ENCODE measurements around the gene PAQR5.
"Not testable (repeated sequence)": the region's sequence is repeated elsewhere in the genome, so short reads cannot be mapped to it uniquely, and the experiment has no call there.

Gene PAQR5

GRCh38 chr15:69316291-69316690, 17.6 kb downstream of the PAQR5 start:
- no peak for DNase-seq (ENCODE audit: low read depth)

DNA sequence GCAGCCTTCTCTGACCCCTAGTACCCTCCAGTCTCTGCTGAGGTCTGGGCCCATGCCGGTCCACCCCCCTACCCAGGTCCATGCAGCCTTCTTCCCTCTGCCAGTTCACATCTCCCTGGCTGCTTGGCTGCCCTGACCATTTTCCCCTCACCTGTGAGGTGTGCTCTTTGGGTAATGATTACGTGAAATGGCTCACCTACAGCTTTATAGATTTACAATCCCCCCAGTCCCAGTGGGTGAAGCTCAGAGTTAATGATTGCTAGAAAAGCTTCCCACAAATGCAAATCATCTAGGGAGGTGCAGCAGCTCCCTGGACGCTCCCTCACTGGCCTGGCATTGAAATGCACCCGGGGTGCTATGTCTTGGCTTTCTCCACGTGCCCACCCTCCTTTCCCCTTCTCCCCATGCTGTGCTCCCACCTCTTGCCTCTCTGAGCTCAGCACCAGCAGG, 18.7 kb downstream of the PAQR5 start:
- DNase-seq (ENCODE audit: low read depth), result no peak

DNA sequence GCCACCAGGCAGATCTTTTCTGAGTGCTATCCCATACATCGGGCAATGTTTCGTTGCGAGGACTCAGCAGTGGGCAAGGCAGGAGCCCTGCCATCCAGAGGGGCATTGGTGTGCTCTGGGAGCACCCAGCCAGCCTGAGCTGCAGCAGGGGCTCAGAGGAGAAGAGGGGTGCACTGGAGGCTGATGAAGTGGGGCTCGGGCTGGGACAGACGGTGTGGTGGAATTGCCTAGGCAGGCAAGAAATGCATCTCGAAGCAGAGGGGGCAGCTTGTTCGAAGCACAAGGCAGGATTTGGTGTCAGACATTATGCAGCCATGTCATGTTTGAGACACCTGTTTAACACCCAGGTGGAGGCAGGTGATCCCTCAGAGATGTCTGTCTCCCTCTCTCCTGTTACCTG, 19.3 kb downstream of the PAQR5 start:
- DNase-seq (ENCODE audit: low read depth), result no peak

GRCh38 chr15:69319384-69320375, 21.0 kb downstream of the PAQR5 start:
- no peak for DNase-seq (ENCODE audit: low read depth)

GRCh38 chr15:69320977-69321554, 22.4 kb downstream of the PAQR5 start:
- no peak for DNase-seq (ENCODE audit: low read depth)

DNA sequence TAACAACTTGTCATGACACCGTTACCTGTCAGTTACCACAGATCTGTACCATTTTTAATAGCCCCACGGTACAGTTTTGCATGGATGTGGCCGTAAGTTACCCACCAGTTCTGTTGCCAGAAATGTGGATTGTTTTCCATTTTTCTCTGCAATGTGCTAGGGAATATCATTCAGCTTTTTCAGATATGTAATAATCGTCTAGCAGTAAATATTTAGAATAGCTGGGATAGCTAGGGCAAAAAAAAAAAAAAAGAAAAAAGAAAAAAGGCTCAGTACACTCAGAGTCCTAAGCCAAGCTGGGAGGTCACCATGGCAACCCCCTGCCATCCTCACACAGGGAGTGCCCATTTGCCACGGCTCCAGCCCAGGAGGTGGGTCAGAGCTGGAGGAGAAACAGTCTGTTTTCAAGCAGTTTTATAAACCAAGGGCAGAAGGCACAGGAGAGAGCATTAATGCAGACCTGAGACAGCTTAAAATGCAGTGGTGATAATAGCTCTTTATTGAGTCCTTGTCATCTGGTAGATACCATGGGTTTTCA, 25.2 kb downstream of the PAQR5 start:
- DNase-seq (ENCODE audit: low read depth), result no peak

DNA sequence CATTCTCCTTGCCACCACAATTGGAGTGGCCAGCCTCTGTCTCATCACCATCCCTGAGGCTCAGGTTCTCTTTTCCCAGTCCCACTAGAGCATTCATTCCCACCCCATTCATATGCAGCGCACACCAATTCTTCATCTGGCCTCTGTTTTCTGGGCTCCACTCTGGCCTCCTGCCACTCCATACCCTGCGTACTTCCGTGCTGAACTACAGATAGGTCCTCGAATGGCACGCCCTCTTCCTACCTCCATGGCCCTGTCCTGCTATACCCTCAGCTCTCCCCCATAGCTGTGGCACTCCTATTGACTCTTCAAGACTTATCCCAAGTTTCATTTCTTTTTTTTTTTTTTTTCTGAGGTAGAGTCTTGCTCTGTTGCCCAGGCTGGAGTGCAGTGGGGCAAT, 25.9 kb downstream of the PAQR5 start:
- DNase-seq (ENCODE audit: low read depth), result no peak

- no peak for DNase-seq (ENCODE audit: low read depth)
Observed at GRCh38 chr15:69325456-69325971, 26.8 kb downstream of the PAQR5 start.

GRCh38 chr15:69328080-69328479, 29.4 kb downstream of the PAQR5 start:
- DNase-seq (ENCODE audit: low read depth), result no peak

DNA sequence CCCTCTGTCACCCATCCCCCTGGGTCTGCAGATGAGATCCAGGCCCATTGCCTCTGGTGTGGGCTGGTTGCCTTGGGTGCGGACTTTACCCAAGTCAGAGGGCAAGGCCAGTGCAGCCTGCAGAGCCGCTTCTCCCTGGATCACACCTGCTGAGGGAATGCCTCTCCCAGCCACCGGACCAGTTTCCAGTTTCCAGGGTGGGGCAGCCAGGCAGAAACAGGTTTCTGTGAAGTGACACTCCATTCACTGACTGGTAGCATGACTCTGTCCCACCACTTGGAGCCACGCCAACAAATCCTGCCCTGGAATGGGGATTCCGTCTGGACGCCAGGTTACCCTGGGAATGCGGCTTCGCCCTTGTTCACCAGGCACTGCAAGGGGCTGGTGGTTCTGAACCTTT, 30.0 kb downstream of the PAQR5 start:
- no peak for DNase-seq (ENCODE audit: low read depth)

DNA sequence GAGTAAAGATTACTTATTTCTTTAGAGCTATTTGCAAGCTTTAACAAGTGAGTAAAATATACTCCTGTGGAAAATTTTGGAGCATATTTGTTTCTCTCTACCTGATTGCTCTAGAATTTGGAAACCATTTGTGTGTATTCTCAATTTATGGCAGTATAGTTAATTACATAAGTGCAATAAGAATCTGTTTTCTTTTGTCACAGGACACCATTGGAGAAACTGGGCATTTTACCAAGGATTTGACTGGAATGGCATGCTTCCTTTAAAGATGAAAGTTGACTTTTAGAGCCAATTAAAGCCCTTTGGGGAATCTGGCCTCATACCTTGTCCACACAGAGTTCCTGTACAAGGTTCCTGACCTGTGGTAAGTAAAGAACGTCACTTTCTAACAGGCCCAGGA, 38.4 kb downstream of the PAQR5 start:
- no peak for DNase-seq (ENCODE audit: low read depth)

- DNase-seq (ENCODE audit: low read depth), result no peak
Observed at GRCh38 chr15:69338535-69339213, 40.0 kb downstream of the PAQR5 start.

GRCh38 chr15:69339214-69339543, 40.5 kb downstream of the PAQR5 start:
- DNase-seq (ENCODE audit: low read depth), result not testable (repeated sequence)

DNA sequence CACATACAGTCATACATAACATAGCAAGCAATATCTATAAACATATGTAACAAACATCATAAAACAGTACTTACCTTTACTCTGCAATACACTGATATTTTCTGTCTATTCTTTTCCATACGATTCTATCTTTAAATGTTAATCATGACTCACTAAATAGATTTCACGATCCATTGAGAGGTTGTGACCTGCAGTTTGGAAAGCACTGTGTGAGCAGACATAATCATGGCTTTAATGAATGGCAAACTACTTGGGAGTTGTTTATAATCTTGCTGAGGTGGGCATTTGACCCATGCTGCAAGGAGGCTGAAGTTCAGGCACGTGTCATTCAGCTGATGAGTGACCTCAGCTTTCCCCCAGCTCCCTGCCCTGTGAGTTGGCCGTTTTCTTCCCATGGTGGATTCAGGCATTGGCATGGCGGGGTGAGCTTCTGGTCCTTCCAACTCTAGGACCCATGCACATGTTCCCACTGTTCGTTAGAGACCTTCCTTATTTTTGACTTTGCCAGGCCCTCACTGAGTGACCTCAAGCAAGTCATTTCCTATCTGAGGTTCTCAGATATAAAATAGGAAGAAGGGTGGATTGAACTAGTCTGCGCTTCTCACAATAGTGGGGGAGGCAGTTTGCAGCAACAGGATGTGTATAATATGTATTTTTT, 41.7 kb downstream of the PAQR5 start:
- no peak for DNase-seq (ENCODE audit: low read depth)

DNA sequence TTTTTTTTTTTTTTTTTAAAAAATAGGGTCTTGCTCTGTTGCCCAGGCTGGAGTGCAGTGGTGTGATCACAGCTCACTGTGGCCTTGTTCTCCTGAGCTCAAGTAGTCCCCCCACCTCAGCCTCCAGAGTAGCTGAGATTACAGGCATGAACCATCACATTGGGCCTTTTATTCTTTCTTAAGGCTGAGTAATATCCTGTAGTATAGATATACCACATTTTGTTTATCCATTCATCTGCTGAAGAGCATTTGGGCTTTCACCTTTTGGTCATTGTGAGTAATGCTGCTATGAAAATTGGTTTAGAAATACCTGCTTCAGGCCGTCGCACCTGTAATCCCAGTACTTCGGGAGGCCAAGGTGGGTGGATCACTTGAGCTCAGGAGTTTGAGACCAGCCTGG, 42.6 kb downstream of the PAQR5 start:
- no peak for DNase-seq (ENCODE audit: low read depth)

- no peak for DNase-seq (ENCODE audit: low read depth)
Observed at GRCh38 chr15:69342460-69343076, 43.9 kb downstream of the PAQR5 start.

GRCh38 chr15:69343133-69343532, 44.4 kb downstream of the PAQR5 start:
- no peak for DNase-seq (ENCODE audit: low read depth)

DNA sequence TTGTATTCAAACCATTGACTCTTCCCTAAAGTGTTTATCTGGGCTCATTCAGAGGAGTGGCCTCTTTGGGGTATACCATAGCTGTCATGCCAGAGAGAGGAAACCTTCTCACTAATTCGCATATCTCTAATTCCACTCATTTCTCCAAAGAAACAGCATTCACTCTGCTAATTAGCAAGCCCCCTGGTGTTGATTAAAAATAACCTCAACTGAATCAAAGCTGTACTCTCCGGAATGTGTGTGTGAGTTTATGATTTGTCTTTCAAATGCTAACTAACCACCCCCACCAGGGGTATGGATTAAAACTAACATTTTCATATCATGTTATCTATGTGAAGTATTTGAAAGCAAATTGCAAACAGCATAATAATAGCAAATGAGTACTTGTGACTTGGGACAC, 45.5 kb downstream of the PAQR5 start:
- no peak for DNase-seq (ENCODE audit: low read depth)

DNA sequence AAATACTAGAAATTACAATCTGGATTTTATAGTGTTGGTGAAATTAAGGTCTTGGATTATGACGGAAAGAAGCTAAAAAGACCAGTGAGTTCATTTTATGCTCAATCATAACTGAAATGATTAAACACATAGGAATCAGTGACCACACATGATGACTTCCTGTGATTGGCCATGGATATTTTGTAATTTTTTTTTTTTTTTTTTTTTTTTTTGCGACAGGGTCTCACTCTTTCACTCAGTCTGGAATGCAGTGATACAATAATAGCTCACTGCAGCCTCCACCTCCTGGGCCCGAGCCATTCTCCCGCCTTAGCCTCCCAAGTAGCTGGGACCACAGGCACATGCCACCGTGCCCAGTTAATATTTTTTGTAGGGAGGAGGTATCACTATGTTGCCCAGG, 47.4 kb downstream of the PAQR5 start:
- DNase-seq (ENCODE audit: low read depth), result no peak

GRCh38 chr15:69351333-69351732, 52.6 kb downstream of the PAQR5 start:
- no peak for DNase-seq (ENCODE audit: low read depth)

GRCh38 chr15:69351884-69352283, 53.2 kb downstream of the PAQR5 start:
- DNase-seq (ENCODE audit: low read depth), result no peak

Measured in stimulated activated CD8-positive, alpha-beta memory T cell treated with anti-CD3 and anti-CD28 coated beads, Interleukin-15, amount 100 ng/mL, for 24 hours (primary cell).